SK-N-DZ (cell line): ENCODE data around the gene LSM10. TPM values are rescaled to one million over a fixed set of nuclear protein-coding genes. Genes with fewer than 3 reads are reported as not detected.

Experiments
- DNase-seq: peaks from one replicate; pipeline ENCODE4 v3.0.0-alpha.2; 2015; ENCODE audit warnings: low spot score
- polyA plus RNA-seq, 2 experiments: library from polyadenylated mRNA; depleted of rRNA; stranded (reverse); fragments of >200 nt; gene quantifications; 2 replicates each; pipeline ENCODE4 v1.2.3, GENCODE V29; 2014

LSM10 gene
- 3.0 and 7.0 TPM in 2 replicates for polyA plus RNA-seq (2014; cell fraction: cytosol; rRNA removed)
- 0.71 and 7.9 TPM in 2 replicates for polyA plus RNA-seq (2014; cell fraction: nucleus; rRNA removed)

DNA sequence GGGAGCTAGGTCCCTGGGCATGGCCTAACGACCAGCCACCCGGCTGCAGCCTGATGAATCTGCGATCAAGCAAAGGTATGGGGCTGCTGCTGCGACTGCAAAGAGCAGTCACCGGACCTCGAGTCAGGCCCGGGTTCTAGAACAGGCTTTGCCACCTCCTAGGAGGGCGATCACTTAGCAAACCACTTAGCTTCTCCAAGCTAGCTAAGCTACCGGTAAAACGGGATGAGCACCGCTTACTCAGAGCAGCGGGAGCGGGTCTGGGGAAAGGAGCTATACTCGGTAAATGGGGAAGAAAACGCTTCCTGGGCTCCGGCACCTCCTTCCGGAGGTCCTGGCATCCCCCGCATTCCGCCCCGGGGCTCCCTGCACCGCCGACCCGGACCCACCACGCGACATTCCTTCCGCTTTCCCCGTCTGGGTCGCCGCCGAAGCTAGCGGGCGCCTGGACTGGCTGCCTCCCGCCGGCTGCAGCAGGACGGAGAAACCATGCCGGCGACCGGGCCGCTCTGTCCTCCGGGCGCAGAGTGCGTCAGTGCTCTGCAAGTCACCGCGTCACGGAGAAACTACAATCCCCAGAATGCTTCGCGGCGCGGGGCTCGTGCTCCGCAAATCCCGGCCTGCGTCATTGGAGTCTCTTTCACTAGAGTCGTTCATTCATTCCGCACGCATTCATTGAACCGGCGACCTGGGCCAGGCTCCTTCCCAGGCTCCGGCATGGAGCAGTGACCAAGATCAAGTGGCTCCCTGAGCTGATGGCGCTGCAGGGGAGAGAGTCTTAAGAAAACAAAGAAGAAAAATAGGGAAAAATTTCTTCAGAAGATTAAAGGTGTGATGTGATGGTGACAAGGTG is at the start of gene LSM10:
TSS of gene LSM10 (minus strand) at position 531 of the 853 bp plus-strand sequence. CDS start 3,779 bp downstream, outside the sequence.
- DNase-seq: peak; percentile 85

DNA sequence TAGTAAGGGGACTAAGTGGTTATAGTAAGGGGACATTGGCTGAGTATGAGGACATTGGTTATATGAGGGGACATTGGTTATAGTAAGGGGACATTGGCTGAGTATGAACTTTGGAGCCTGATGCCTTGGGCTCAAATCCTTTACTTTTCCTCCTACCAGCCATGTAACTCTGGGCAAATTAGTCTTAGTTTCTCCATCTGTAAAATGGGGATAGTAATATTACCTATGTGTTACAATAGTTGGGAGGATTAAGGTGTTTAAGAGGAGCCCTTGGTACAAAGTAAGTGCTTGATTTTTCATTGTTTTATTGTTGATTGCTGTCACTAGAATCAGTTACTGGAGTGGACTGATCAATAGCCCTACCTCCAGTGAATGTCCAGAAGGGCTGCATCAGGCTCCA is 49.7 kb upstream of the LSM10 start:
- DNase-seq: no peak

DNA sequence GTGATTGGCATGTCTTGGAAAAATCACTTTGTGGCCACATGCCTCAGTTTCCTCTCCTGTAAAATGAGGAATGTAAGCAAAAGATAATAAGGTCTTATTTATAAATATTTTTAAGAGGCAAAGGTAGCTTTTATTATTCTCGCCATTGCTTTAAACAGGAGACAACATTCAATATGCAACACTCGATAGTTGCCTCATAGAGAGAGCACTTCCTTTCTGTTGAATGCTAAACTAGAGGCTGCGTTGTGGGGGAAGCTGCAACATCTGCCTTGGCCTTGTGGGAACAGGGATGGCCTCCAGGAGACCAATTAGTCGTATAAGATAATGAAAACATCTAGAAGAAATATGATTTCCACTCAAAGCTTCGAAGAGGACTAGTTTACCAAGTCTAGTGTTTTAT is 49.0 kb upstream of the LSM10 start:
- no peak for DNase-seq

DNA sequence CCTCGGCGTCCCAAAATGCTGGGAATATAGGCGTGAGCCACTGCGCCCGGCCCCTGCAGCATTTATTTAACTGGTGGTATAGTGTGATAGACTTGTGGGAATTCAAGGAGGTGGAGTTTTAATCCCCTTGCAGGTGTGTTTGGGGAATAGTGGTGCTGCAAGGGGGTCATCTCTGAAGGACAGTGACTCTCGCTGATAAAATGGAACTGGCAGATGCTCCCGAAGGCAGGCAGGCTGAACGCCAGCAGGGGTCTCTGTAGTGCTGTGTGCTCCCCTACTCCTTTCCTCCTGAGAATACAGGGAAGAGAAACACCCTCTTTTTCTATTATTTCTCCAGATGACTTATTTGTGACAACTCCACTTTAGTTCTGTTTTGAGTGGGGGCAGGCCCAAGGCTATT is 48.6 kb upstream of the LSM10 start:
- DNase-seq: peak; percentile 42

DNA sequence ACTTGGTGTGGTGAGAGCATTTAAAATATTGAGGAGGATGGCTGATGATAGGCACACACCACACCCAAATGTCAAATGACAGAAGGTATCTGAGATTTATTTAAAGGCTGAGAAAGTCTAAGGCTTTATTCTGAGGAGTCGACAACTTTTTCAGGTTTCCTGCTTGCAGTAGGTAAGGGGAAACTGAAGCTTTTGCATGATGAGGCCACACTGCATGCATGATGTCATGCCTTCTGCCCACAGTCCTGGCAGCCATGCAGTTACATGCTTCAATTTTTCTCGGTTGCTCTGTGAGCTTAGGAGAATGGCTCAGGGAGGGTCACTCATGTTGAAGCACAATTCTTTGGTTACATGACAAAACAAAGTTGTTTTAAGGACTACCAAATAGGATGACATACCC is 45.6 kb upstream of the LSM10 start:
- no peak for DNase-seq

DNA sequence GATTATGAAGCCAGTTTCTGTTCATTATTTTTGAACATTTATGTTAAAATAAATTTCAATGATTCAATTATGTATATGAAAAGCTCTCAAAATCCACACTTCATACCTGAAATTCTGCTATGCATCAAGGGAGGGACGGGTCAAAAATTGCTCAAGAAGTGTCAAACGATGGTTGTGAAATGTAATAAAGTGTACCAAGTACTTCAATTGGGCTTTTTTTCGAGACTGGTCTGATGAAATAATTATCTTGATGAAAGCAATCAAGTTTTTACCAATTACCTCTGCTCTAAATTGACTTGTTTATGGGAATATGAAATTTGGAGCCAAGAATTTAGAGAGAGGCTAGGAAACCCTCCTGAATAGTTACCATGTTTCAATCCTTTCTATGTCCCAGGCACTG is 44.6 kb upstream of the LSM10 start:
- no peak for DNase-seq

DNA sequence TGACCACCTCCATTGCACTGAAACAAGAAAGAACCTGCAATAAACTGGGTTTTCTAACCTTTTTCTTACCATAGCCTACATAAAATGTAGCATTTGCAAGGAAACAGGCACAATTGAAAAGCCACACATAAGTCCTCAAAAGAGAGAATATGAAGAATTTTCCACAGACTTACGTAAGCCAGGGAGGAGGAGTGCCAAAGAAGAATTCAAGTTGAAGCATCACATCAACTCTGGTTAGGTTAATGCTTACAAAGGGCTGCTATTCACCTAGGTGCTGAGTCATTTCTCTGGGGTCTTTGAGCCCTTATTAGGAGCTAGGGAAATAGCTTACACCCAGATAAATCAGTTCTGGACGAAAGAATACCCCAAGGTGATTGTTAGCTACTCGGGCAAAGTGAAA is 42.9 kb upstream of the LSM10 start:
- no peak for DNase-seq

DNA sequence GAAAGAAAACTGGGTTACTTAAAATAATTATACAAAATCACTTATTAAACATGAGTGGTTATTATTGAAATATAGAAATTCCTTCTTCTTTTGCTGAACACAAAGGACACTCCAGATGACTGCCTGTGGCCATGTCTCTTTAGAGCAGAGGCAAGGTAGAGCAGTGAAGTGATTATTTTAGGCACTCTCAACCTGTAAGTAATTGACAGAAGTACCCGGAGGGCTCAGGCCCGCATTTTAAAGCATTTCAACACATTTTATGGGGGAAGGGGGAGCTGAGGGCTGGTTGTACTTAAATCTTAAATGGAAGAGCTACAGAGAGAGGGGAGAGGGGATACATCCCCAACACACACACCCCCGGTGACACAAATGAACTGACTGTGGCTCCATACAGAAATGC is 42.3 kb upstream of the LSM10 start:
- no peak for DNase-seq

DNA sequence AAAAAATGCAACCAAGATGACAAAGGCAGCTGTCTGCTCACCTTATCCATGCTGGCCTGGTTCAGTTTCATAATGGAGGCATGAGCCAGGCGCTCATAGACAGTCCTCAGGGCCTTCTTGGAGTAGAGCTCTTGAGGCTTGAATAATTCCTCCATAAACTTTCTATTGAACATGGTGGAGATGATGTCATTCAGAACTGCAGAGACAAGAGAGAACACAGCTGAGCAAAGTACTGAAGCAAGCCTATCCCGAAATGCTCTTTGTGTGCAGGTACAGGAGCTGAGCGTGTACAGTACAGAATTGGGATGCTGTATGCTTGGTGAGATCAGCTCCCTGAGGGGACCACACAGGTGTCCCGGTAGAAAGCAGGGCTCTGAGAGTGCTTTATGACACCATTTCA is 41.0 kb upstream of the LSM10 start:
- DNase-seq: no peak

DNA sequence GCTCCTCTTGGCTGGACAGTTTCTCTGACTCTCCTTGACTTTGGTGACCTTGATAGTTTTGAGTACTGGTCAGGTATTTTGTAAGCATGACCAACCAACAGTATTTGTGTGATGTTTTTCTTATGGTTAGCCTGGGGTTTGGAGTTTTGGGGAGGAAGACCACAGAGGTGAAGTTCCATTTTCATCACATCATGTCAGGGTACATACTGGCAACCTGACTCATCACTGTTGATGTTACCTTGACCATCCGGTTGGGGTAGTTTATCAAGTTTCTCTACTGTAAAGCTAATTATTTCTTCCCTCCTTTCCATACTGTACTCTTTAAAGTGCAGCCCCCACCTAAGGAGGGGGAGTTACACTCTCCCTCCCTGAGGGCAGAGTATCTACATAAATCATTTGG is 39.1 kb upstream of the LSM10 start:
- DNase-seq: no peak

DNA sequence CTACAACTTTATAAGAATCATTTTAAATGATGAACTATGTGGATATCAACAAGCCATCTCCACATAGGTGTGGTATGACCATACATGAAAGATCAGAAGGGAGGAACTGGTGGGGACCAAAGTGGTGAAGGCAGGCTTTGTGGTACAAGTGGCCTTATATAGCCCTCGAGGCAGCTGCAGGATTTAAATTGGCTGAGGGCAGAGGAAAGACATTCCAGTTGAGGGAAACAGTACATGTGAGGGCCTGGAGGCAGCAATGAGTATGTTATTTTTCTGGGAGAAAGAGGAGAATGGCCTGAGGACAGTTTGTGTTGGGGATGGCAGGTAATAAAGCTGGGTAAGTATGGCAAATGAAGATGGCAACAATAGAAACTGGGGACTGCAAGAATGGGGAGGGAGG is 35.4 kb upstream of the LSM10 start:
- no peak for DNase-seq

DNA sequence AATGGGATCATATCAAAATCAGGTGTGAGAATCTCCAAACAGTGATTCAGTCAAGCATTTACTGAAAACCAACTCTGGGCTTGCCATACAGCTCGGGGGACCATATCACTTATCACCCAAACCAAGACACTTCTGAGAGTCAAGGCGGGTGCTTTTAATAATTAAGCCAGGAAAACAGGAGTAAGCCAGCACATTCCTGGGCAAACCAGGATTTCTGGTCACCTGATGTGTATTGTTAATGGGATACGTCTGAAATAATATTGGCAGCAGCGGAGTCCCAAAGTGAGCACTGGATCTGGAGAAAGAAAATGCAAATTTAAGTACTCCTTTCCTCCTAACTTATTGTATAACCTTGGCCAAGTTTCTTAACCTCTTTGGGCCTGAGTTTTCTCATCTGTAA is 34.9 kb upstream of the LSM10 start:
- DNase-seq: no peak

DNA sequence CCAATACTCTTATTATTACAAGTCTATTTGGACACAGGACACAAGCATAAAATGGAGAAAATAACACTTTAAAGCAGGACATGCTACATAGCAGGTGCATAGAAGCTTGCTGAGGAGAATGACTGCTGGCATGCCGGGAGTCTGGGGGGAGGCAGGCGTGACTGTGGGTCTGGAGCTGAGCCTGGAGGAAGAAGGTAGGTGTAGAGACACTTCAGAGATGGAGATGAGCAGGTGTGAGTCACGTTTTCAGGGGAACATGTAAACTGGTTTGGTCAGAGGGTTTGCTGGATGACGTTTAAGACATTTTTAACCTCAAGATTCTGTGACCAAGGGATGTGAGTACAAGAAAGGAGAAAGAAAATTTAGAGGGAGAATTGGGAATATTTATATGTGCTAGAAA is 28.1 kb upstream of the LSM10 start:
- DNase-seq: no peak

DNA sequence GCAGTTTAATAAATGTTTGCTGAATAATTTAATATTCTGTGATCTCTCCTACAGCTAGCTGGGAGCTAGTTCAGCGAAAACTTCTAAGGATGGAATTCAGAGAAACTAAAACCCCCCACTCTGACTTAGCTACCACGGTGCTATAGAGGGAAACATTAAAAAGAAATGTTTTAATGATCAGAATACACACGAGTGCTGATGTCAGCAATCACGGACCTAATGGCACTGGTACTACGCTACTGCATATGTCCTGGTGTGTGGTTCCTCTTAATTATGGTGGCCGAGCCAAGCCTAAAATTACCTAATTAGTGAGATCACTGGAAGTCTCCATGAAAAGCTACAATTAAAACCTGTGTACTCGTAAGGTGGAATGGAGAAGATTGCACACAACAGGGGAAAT is 23.9 kb upstream of the LSM10 start:
- no peak for DNase-seq

DNA sequence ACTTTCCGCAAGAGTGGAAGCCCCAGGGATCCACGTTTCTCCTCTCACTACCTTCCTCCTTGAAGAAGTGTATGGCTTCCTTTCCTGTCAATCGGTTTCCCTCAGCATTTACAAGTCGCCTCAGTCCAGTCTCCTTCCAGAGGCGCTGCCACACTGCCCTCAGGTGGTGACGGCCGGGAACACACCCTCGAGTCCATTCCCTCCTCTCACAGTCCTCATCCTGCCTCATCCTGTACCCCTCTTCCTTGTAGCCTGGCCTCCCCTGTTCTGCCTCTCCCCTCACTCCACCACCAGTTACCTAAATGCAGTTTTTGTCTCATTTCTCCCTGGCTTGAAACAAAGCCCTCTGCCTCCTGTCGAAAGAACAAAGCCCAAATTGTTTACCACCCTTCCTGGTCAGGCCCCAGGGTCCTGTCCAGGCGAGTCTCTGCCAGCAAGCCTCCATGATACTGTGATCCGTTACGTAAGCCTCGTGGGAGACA is 23.2 kb upstream of the LSM10 start:
- DNase-seq: peak; percentile 69

DNA sequence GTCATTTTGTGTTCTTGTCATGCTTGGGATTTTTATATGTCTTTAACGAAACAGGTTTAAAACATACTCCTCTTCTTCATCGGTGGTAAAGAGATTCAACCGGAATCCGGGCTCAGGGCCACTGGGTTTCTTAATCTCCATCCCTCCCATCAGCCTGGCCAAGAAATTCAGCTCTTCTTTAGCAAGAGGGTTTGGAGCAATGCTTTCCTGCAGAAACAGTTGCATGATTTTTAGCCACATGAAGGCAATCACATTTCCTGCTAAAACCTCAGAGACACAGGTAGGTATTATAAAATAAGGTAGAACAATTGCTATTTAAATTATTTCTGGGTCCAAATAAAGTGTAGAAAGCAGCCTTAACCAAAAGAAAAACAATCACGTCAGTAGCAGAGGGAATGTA is 22.7 kb upstream of the LSM10 start:
- no peak for DNase-seq

DNA sequence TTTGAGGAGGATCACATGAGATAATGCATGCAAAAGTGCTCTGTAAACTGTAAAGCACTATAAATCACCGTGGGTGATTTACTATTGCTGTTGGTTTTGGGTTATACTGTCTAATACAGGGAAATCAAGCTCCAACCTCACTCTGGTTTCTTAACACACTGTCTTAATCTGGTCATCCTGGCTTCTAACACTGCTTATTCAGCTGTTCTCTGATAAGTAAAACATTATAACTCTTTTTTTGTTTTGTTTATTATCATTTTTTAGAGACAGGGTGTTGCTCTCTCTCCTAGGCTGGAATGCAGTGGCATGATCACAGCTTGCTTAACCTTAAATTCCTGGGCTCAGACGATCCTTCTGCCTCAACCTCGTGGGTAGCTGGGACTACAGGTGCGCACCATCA is 21.9 kb upstream of the LSM10 start:
- no peak for DNase-seq

DNA sequence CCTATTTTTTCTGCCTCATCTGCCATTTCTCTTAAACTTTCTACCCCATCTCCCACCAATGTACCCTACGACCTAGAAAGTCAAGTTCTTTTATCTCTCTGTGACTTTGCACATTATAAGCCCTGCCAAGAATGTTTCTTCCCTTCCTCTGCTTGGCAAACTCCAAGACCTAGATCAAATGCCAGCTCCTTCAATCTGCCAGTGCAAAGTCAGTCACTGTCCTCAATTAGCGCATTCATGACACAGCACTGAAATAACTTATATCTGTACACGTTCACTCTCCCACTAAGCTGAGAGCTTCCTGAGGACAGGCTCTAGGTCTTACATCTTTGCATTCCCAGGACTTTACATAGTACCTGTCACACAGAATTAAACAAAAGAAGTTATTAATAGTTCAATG is 21.4 kb upstream of the LSM10 start:
- DNase-seq: no peak

DNA sequence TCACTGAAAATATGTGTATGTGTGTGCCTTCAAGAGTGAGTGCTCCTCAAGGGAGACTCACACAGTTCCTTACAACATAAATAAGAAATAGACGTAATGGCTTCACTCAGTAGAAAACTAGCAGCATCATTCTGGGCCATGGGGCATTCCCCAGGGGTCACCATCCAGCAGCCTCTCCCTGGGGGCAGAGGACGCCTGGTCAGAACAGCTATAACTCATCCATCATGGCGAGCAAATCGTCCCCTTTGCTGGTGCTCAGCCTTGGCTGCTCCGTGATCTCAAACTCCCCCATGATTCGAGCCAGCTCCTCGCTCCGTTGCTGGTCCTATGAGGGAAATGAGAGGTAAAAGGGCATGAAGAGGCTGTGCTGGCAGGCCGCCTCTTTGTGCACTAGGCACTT is 20.2 kb upstream of the LSM10 start:
- no peak for DNase-seq

DNA sequence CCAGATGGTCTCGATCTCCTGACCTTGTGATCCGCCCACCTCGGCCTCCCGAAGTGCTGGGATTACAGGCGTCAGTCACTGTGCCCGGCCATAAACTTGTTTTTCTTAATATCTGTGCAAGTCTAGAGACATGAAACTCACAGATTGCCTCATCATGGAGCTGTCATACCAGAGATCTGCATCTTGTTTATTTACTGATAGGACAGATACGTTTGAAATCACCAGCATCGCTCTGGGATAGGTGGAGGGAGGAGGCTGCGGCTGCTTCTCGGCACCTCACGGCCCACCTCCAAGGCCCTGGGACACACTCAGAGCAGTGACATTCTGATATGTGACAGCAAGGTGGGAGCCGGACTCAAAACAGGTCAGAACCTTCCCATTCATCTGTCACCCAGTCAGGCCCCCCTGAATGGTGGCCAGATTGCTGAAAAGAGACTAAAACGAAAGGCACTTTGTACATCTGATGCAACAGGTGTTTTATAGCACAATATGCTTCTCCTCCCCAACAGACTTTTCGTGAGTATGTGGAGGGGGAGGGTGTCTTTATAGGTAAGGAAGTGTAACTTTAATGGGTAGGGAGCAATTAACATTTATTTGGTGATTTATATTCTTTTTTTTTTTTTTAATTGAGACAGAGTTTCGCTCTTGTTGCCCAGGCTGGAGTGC is 18.1 kb upstream of the LSM10 start:
- DNase-seq: no peak

DNA sequence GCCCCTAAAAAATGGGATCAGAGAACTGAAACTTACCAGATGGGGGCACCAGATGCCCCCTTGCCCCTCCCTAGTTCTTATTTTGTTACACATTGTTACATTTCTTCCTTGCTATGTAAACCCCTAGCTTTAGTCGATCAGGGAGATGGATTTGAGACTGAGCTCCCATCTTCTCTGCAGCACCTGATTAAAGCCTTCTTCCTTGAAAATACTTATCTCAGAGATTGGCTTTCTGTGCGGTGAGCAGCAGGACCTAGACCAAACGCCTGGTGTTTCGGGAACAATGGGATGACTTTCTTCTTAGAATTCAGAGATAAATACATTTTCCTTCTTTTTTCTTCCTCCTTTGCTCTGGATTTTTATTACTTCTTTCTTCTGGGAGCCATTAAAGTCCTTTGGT is 16.7 kb upstream of the LSM10 start:
- no peak for DNase-seq

DNA sequence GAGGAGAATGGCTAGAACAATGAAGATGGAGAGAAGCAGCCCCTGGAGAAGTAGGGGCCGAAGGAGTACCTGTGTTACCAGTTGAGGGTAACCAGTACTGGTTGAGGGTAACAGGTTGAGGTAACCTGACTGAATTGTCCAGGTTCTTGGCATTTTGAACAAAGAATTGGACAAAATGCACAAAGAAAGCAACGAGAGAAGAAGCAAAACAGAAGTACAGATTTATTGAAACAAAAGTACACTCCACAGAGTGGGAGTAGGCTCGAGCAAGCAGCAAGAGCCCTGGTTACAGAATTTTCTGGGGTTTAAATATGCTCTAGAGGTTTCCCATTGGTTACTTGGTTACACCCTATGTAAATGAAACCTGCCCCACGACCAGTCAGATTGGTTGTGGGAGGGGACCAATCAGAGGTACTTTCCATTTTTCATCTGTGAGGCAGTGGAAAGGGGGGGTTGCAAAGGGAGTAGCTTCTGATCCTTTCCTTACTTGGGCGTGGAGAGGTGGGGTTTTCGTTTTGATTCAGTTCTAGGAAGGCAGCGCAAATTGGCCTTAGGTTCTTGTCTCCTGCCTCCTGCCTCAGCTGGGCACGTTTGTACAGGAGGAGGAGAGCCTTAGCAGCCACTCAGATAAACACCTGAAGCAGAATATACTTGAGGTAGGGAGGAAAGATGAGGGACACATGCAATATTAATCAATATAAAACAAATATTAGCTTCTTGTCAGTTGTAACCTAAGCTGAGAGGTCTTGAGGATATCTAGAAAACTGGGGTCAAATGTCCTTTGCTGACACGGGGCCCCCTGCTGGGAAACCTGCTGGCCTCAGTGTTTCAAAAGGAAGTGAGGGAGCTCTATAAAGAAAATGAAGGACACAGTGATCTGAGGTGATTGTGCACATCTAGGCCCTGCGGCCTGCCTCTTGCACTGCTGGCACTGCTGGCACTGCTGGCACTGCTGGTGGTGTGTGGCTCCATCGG is 14.3 kb upstream of the LSM10 start:
- peak; percentile 40 for DNase-seq
